ENCODE results near the gene PYURF. TPM values are rescaled to one million over a fixed set of nuclear protein-coding genes. Genes with fewer than 3 reads are reported as not detected.

Gene PYURF
- total and polyA plus RNA-seq, 9 of the 15 experiments (the other 6 are each of a cell fraction or from before 2014, with no cell fraction given), result 22.5 to 199 (median 108) TPM

DNA sequence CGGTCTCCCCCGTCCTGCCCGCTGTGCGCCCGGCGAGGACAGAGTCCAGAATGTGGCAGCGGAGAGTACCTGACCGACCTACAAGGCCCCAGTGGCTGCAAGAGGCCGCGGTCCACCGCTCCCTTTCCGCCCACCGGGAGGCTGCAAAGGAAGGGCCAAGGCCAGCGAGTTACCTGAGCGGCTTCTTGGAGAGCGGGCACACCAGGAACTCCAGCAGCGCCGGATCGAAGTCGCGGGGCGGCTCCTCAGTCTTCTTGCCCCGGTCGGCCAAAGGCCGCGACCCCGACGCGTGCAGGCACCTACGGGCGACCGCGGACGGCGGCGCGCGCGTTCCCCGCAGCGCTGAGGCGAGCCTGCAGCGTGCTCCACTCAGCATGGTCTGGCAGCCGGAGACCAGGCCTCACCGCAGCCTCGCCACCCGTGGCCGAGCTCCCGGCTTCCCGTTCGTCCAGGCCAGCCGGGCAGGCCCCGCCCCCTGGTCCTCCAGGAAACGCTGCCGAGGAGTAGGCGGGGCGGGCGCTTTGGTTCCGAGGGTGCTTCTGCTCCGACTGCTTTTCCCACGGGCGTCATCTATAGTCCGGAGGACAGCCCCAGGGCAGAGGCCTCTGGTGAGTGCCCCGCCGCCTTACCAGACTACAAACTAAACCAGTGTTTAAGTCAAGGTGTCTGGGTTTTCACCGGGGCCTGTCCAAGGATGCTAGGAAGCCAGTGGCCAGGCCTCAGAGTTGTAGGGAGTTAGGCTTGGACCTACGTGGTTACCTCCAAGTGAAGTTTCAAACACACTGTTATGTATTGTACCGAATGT lies at the start of gene PYURF (continued):
- no peak for TF ChIP-seq HDGF (IDR thresholded peaks at IDR 0.05)
- peak; percentile 72 to 78; a peak in 3 of 4 replicates for TF ChIP-seq MAZ (CRISPR knock-in tag; conservative IDR thresholded peaks at IDR 0.05 in 1 of 2, IDR thresholded peaks at IDR 0.05 in 1 of 2)
- TF ChIP-seq TARDBP (IDR thresholded peaks at IDR 0.05), result 0 out of 2 replicates have a peak, but pooled peaks have one; percentile 33
- TF ChIP-seq TRIM24 (IDR thresholded peaks at IDR 0.05), result peak in 1 of 2 experiments; percentile 91; a peak in 2 of 4 replicates
- peak; percentile 64; the same call in 1 of the 2 replicates for TF ChIP-seq MBD2 (IDR thresholded peaks at IDR 0.05; ENCODE audit: borderline replicate concordance, low read depth)
- TF ChIP-seq, protein P1, sequence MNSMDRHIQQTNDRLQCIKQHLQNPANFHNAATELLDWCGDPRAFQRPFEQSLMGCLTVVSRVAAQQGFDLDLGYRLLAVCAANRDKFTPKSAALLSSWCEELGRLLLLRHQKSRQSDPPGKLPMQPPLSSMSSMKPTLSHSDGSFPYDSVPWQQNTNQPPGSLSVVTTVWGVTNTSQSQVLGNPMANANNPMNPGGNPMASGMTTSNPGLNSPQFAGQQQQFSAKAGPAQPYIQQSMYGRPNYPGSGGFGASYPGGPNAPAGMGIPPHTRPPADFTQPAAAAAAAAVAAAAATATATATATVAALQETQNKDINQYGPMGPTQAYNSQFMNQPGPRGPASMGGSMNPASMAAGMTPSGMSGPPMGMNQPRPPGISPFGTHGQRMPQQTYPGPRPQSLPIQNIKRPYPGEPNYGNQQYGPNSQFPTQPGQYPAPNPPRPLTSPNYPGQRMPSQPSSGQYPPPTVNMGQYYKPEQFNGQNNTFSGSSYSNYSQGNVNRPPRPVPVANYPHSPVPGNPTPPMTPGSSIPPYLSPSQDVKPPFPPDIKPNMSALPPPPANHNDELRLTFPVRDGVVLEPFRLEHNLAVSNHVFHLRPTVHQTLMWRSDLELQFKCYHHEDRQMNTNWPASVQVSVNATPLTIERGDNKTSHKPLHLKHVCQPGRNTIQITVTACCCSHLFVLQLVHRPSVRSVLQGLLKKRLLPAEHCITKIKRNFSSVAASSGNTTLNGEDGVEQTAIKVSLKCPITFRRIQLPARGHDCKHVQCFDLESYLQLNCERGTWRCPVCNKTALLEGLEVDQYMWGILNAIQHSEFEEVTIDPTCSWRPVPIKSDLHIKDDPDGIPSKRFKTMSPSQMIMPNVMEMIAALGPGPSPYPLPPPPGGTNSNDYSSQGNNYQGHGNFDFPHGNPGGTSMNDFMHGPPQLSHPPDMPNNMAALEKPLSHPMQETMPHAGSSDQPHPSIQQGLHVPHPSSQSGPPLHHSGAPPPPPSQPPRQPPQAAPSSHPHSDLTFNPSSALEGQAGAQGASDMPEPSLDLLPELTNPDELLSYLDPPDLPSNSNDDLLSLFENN (IDR thresholded peaks at IDR 0.05; ENCODE audit: low read depth in 2 of 2, low read length in 2 of 2), result peak in 1 of 2 experiments; percentile 46; a peak in 1 of 4 replicates
- TF ChIP-seq, protein P2, sequence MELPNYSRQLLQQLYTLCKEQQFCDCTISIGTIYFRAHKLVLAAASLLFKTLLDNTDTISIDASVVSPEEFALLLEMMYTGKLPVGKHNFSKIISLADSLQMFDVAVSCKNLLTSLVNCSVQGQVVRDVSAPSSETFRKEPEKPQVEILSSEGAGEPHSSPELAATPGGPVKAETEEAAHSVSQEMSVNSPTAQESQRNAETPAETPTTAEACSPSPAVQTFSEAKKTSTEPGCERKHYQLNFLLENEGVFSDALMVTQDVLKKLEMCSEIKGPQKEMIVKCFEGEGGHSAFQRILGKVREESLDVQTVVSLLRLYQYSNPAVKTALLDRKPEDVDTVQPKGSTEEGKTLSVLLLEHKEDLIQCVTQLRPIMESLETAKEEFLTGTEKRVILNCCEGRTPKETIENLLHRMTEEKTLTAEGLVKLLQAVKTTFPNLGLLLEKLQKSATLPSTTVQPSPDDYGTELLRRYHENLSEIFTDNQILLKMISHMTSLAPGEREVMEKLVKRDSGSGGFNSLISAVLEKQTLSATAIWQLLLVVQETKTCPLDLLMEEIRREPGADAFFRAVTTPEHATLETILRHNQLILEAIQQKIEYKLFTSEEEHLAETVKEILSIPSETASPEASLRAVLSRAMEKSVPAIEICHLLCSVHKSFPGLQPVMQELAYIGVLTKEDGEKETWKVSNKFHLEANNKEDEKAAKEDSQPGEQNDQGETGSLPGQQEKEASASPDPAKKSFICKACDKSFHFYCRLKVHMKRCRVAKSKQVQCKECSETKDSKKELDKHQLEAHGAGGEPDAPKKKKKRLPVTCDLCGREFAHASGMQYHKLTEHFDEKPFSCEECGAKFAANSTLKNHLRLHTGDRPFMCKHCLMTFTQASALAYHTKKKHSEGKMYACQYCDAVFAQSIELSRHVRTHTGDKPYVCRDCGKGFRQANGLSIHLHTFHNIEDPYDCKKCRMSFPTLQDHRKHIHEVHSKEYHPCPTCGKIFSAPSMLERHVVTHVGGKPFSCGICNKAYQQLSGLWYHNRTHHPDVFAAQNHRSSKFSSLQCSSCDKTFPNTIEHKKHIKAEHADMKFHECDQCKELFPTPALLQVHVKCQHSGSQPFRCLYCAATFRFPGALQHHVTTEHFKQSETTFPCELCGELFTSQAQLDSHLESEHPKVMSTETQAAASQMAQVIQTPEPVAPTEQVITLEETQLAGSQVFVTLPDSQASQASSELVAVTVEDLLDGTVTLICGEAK (IDR thresholded peaks at IDR 0.05), result peak; percentile 88
- TF ChIP-seq, protein P2 (CRISPR knock-in tag; IDR thresholded peaks at IDR 0.05), result no peak
- TF ChIP-seq CBFB (CRISPR knock-in tag; IDR thresholded peaks at IDR 0.05), result peak; percentile 79
- peak; percentile 18; the same call in 1 of the 2 replicates for TF ChIP-seq ZSCAN29 (IDR thresholded peaks at IDR 0.05)
- TF ChIP-seq TEAD1 (CRISPR knock-in tag; IDR thresholded peaks at IDR 0.05), result peak in 1 of 2 experiments; percentile 36; a peak in 1 of 4 replicates
- TF ChIP-seq ZNF197 (CRISPR knock-in tag; IDR thresholded peaks at IDR 0.05; ENCODE audit: low read depth), result no peak

Measured in K562 (cell line).